Neural cell (in vitro differentiated cells): ENCODE data around the gene TIAM2.

Source experiments
- CTCF ChIP-seq: fragments of 450-650 bp; IDR thresholded peaks from 2 replicates; pipeline ENCODE4 v1.5.1; 2014; ENCODE audit warnings: antibody characterized with exemption, mild to moderate bottlenecking, moderate library complexity; ENCODE audit not compliant: poor library complexity, severe bottlenecking
- EZH2 ChIP-seq: fragments of 200-600, 300-800 bp; shearing (Covaris generic), sonication (generic); IDR thresholded peaks from 2 replicates; pipeline ENCODE4 v1.6.1; 2014; ENCODE audit warnings: antibody characterized with exemption, low read length, borderline replicate concordance, mild to moderate bottlenecking; ENCODE audit not compliant: insufficient read depth, poor library complexity, severe bottlenecking
- POLR2AphosphoS5 ChIP-seq: IDR thresholded peaks from 2 replicates; pipeline ENCODE4 v1.6.1; 2012
- RAD21 ChIP-seq: fragments of 450-650 bp; conservative IDR thresholded peaks from 2 replicates; pipeline ENCODE4 v1.6.1; 2014; ENCODE audit warnings: antibody characterized with exemption, mild to moderate bottlenecking, moderate library complexity
- TAF1 ChIP-seq: IDR thresholded peaks from 2 replicates; pipeline ENCODE4 v1.6.1; 2012; ENCODE audit warnings: low read depth
- TF ChIP-seq, protein P1 (sequence below): IDR thresholded peaks from 2 replicates; pipeline ENCODE4 v1.6.1; 2012; ENCODE audit warnings: borderline replicate concordance

DNA sequence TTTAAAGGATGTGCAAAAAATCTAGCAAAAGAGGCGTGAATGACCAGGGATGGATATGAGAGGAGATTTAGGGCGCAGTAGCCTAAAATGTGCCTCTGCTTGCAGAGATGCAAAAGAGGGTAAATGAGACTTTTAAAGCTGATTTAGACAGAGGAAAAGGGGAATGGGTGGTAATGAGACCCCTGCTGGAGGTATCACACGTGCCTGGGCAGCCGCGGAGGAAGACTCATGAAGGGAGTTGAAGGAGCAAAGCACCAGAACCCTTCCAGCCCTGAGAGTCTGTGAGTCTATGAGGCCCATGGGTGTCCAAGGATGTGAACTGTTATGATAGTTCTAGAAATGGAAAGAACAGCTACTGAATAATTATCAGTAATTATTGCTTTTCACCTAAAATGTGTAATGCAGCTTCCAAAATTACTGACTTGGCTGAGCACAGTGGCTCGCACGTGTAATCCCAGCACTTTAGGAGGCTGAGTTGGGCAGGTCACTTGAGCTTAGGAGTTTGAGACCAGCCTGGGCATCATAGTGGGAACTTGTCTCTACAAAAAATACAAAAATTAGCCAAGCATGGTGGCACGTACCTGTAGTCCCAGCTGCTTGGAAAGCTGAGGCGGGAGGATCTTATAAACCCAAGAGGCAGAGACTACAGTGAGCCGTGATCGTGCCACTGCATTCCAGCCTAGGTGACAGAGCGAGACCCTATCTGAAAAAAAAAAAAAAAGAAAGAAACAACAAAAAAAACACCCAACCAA lies 38.2 kb upstream of the TIAM2 start:
- TF ChIP-seq CTCF (no peak), EZH2 (no peak), POLR2AphosphoS5 (no peak), TAF1 (no peak), RAD21 (no peak)
- TF ChIP-seq, protein P1, sequence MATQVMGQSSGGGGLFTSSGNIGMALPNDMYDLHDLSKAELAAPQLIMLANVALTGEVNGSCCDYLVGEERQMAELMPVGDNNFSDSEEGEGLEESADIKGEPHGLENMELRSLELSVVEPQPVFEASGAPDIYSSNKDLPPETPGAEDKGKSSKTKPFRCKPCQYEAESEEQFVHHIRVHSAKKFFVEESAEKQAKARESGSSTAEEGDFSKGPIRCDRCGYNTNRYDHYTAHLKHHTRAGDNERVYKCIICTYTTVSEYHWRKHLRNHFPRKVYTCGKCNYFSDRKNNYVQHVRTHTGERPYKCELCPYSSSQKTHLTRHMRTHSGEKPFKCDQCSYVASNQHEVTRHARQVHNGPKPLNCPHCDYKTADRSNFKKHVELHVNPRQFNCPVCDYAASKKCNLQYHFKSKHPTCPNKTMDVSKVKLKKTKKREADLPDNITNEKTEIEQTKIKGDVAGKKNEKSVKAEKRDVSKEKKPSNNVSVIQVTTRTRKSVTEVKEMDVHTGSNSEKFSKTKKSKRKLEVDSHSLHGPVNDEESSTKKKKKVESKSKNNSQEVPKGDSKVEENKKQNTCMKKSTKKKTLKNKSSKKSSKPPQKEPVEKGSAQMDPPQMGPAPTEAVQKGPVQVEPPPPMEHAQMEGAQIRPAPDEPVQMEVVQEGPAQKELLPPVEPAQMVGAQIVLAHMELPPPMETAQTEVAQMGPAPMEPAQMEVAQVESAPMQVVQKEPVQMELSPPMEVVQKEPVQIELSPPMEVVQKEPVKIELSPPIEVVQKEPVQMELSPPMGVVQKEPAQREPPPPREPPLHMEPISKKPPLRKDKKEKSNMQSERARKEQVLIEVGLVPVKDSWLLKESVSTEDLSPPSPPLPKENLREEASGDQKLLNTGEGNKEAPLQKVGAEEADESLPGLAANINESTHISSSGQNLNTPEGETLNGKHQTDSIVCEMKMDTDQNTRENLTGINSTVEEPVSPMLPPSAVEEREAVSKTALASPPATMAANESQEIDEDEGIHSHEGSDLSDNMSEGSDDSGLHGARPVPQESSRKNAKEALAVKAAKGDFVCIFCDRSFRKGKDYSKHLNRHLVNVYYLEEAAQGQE, result no peak
